HG03159 (cell line): Measurements from ENCODE around the gene KIRREL2.
"Not testable (repeated sequence)": the region's sequence is repeated elsewhere in the genome, so short reads cannot be mapped to it uniquely, and the experiment has no call there.

Experiments
- ATAC-seq: cut with Tn5 transposase; IDR thresholded peaks from one replicate; pipeline ENCODE4 v1.9.1; 2021; ENCODE audit warnings: mild to moderate bottlenecking, moderate library complexity; ENCODE audit not compliant: unreplicated experiment

KIRREL2 gene

GRCh38 chr19:35868823-35869326, 12.2 kb downstream of the KIRREL2 start:
- ATAC-seq = no peak

GRCh38 chr19:35869327-35870123, 12.8 kb downstream of the KIRREL2 start:
- ATAC-seq = peak; percentile 79

- ATAC-seq = not testable (repeated sequence)
Measured at GRCh38 chr19:35870124-35870736, 13.5 kb downstream of the KIRREL2 start.

DNA sequence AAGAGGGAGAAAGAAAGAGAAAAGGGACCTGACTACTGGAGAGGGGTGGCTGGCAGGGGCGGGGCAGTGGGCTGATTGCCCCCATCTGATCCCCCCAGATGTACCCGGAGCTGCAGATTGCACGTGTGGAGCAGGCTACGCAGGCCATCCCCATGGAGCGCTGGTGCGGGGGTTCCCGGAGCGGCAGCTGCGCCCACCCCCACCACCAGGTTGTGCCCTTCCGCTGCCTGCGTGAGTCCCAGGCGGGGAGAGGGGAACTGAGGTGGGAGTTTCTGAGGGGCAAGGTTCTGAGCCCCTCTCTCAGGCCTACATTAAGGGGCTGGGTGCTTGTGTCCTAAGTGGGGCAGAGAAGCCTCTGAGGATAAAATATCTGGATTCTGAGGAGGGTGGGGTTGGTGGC, 14.1 kb downstream of the KIRREL2 start:
- no peak for ATAC-seq

DNA sequence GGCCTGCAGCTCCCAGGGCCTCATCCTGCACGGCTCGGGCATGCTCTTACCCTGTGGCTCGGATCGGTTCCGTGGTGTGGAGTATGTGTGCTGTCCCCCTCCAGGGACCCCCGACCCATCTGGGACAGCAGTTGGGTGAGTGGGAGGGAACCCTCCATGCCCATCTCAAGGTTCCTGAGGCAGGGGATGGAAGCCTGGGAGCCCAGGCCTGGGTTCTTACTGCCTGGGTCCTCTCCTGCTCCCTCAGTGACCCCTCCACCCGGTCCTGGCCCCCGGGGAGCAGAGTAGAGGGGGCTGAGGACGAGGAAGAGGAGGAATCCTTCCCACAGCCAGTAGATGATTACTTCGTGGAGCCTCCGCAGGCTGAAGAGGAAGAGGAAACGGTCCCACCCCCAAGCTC, 14.9 kb downstream of the KIRREL2 start:
- ATAC-seq = no peak

DNA sequence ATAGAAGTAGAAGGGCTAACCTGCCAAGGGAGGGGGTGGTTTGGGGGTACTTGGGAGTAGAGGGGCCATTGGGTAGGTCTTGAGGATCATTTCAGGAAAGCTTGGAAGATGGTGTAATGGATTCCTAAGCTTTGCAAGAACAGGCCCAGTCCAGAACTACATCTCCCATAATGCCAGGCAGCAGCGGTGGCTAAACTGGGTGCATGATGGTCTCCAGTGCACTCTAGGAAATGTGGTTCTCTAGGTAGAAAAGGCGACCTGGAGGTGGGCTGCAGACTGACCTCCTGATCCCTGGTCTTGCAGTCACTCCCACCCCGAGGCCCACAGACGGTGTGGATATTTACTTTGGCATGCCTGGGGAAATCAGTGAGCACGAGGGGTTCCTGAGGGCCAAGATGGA, 15.5 kb downstream of the KIRREL2 start:
- no peak for ATAC-seq

GRCh38 chr19:35874392-35874930, 17.8 kb downstream of the KIRREL2 start:
- no peak for ATAC-seq

DNA sequence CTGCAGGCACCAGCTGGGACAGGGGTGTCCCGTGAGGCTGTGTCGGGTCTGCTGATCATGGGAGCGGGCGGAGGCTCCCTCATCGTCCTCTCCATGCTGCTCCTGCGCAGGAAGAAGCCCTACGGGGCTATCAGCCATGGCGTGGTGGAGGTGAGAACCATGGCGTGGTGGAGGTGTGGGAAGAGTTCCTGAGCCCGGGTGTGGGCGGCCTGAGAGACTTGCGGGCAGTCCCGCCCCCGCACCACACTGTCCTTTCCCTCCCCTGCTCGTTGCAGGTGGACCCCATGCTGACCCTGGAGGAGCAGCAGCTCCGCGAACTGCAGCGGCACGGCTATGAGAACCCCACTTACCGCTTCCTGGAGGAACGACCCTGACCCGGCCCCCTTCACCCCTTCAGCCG, 22.4 kb downstream of the KIRREL2 start:
- no peak for ATAC-seq

DNA sequence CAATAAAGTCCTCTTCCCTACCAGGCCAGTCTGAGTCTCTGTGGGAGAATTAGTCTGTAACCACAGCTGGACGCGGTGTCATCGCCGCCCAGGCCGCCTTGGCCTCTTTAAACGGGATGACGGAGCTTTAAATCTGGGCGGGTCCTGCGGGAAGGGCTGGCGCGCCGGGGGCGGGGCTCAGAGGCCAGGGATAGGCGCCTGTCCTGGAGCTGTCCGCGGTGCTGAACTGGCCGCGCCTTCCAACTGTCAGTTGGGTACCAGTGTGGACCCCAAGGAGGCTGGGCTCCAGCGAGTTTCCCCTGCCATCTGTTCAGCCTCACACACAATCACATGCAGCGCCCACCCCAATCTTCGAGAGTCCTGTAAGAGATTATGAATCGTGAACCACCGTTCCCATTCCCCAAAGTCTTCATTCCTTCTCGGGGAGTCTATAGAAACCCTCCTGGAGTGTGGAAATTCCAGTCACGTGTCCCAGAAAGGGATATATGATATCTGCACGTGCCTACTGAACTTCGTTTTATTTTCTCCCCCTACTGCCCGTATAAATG, 23.1 kb downstream of the KIRREL2 start:
- no peak for ATAC-seq

GRCh38 chr19:35882114-35882832, 25.6 kb downstream of the KIRREL2 start:
- no peak for ATAC-seq

DNA sequence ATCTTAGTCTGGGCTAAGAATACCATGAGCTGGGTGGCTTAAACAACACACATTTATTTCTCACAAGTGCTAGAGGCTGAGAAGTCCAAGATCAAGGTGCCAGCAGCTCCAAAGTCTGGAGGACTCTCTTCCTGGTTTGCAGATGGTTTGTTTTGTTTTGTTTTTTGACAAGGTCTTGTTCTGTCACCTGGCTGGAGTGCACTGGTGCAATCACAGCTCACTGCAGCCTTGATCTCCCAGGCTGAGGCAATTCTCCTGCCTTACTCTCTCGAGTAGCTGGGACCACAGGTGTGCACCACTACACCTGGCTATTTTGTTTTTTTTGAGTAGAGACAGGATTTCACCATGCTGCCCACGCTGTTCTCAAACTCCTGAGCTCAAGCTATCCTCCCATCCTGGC, 27.2 kb downstream of the KIRREL2 start:
- ATAC-seq = no peak

DNA sequence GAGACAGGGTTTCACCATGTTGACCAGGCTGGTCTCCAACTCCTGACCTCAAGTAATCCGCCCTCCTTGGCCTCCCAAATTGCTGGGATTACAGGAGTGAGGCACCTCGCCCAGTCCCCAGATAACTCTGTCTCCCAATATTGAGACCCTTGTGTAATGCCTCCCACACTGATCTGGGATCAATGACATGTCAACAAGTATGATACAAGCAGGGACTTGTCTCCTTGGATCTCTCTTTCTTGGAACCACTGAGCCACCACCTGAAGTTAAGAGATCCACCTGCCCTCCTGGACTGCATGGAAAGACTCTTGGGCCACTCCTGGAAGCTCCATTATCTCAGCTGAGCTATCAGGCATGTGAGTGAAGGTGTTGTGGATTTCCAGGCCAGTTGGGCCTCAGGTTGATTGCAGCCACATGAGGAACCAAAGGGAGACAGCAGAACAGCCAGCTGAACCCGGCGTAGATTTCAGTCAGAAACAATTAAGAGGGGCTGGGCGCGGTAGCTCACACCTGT, 28.6 kb downstream of the KIRREL2 start:
- ATAC-seq = no peak

DNA sequence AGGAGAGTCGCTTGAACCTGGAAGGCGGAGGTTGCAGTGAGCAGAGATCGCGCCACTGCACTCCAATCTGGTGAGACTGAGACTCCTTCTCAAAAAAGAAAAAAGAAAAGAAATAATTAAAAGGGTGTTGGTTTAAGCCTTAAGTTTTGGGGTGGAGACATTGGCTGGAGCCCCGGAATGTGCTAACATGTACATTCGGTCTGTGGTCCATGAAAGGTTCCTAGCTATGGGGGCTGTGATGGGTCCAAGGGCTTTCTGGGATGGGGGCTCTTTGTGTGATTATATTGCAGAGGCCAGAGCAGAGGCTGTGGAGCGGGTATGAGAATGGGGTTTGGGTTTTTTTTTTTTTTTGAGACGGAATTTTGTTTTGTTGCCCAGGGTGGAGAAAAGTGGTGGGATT, 29.2 kb downstream of the KIRREL2 start:
- ATAC-seq = no peak

GRCh38 chr19:35887197-35887596, 30.5 kb downstream of the KIRREL2 start:
- ATAC-seq = no peak

GRCh38 chr19:35888398-35888797, 31.7 kb downstream of the KIRREL2 start:
- ATAC-seq = no peak

DNA sequence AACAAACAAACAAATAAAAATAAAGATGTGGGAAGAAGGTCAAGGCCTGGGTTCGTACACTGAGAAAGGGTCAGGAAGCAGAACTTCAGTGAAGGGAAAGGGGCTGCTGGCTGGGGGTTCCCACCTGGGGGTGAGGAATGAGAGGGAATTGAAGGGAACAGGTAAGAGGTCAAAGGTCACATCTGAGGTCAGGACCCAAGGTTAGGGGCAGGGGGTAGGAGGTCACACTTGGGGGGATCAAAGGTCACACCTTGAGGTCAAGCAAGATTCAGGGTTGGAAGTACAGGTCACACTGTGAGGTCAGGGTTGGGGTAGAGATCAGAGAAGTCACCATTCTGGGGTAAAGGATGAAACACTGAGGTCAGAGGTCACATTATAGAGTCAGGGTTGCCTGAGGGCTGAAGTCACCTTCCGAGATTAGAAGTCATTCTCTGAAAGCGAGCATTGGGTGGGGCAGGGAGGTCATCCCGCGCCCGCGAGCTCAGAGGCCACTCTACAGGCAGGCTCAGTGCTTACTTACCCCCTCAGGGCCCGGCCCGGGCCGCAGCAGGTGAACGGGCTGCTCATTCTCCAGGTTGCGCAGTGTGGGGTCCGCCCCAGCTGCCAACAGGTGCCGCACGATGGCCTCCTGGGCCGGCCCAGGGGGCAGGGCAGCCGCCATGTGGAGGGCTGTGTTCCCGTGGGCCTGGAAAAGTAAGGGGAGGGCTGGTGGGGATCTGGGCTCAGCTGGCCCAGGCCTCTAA, 32.8 kb downstream of the KIRREL2 start:
- no peak for ATAC-seq

DNA sequence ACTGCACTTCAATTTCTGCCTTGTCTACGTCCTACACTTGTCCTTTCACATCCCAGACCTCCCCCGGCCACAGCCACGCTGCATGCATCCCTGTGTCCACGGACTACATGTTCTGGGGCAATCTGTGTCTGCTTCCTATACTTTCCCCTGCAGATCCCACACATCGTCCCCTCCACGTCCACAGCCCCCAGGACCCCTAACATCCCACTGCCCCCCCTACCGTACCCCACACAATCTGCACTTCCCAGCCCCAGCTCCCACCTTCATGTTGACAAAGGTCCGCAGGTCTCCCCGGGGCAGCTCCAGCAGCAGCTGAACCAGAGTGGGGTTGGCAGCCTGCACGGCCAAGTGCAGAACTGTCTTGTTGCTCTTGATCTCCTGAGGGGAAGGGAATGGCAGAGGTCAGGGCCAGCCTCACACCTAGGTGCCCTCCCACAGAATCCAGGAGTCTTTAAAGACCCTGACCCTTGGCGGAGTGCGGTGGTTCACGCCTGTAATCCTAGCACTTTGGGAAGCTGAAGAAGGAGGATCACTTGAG, 33.5 kb downstream of the KIRREL2 start:
- no peak for ATAC-seq

GRCh38 chr19:35891819-35892218, 35.1 kb downstream of the KIRREL2 start:
- ATAC-seq = not testable (repeated sequence)

GRCh38 chr19:35894342-35894741, 37.6 kb downstream of the KIRREL2 start:
- no peak for ATAC-seq
